Fibroblast of skin of back (primary cell): ENCODE results near the gene KIAA0408. TPM values are rescaled to one million over a fixed set of nuclear protein-coding genes. Genes with fewer than 3 reads are reported as not detected.

ENCODE experiments used
- DNase-seq: peaks from one replicate; pipeline ENCODE4 v3.0.0-alpha.2; 2013
- polyA plus RNA-seq, 2 experiments: library from polyadenylated mRNA; unstranded; fragments of 120-200 nt; gene quantifications; one replicate each; pipeline ENCODE4 v1.2.1, GENCODE V29; 2013; ENCODE audit not compliant: insufficient read length in 2 of 2

KIAA0408 gene
- polyA plus RNA-seq (2013, experiment 1 of 2; ENCODE audit: insufficient read length), result 1.8 TPM
- polyA plus RNA-seq (2013, experiment 2 of 2; ENCODE audit: insufficient read length), result 1.6 TPM

- peak; percentile 65 for DNase-seq
Observed at GRCh38 chr6:127459231-127459641, at the start of gene KIAA0408. KIAA0408 (minus strand) TSS chr6:127459389; CDS start chr6:127453981, 5,408 bp downstream.

GRCh38 chr6:127506894-127507293 is 47.7 kb upstream of the KIAA0408 start:
- no peak for DNase-seq

- no peak for DNase-seq
Observed at GRCh38 chr6:127503022-127503421, 43.8 kb upstream of the KIAA0408 start.

- no peak for DNase-seq
Observed at GRCh38 chr6:127497410-127497809, 38.2 kb upstream of the KIAA0408 start.

GRCh38 chr6:127496471-127496870 is 37.3 kb upstream of the KIAA0408 start:
- DNase-seq, result peak; percentile 40

GRCh38 chr6:127494240-127494767 is 35.1 kb upstream of the KIAA0408 start:
- DNase-seq, result no peak

GRCh38 chr6:127489248-127489647 is 30.1 kb upstream of the KIAA0408 start:
- DNase-seq, result no peak

GRCh38 chr6:127486934-127487333 is 27.7 kb upstream of the KIAA0408 start:
- DNase-seq, result no peak

- peak; percentile 73 for DNase-seq
Observed at GRCh38 chr6:127484212-127484863, 25.1 kb upstream of the KIAA0408 start.

GRCh38 chr6:127483399-127484055 is 24.3 kb upstream of the KIAA0408 start:
- no peak for DNase-seq

- no peak for DNase-seq
Observed at GRCh38 chr6:127482325-127482724, 23.1 kb upstream of the KIAA0408 start.

GRCh38 chr6:127481628-127482027 is 22.4 kb upstream of the KIAA0408 start:
- DNase-seq, result peak; percentile 31

GRCh38 chr6:127481111-127481510 is 21.9 kb upstream of the KIAA0408 start:
- DNase-seq, result peak; percentile 21

GRCh38 chr6:127477658-127478057 is 18.5 kb upstream of the KIAA0408 start:
- no peak for DNase-seq

- DNase-seq, result no peak
Observed at GRCh38 chr6:127475823-127476176, 16.6 kb upstream of the KIAA0408 start.

GRCh38 chr6:127475135-127475822 is 16.1 kb upstream of the KIAA0408 start:
- no peak for DNase-seq

- DNase-seq, result peak; percentile 43
Observed at GRCh38 chr6:127471379-127472255, 12.4 kb upstream of the KIAA0408 start.

GRCh38 chr6:127468936-127469335 is 9.7 kb upstream of the KIAA0408 start:
- no peak for DNase-seq

- no peak for DNase-seq
Observed at GRCh38 chr6:127466416-127466815, 7.2 kb upstream of the KIAA0408 start.

- peak; percentile 67 for DNase-seq
Observed at GRCh38 chr6:127464881-127465459, 5.8 kb upstream of the KIAA0408 start.

- DNase-seq, result peak; percentile 89
Observed at GRCh38 chr6:127464161-127464880, 5.1 kb upstream of the KIAA0408 start.
